Nucleus accumbens (tissue), 56 donors: ENCODE measurements around the gene KPNB1.
A peak's percentile ranks its signal among the peaks of the same experiment; 100 is the strongest.

ENCODE experiments used
- DNase-seq, 56 donors: peaks; one replicate each; lab custom pipeline; 2025; lab: John Stamatoyannopoulos, UW

The KPNB1 gene

GRCh38 chr17:47635734-47636133, 14.0 kb upstream of the KPNB1 start:
- DNase-seq: no peak

DNA sequence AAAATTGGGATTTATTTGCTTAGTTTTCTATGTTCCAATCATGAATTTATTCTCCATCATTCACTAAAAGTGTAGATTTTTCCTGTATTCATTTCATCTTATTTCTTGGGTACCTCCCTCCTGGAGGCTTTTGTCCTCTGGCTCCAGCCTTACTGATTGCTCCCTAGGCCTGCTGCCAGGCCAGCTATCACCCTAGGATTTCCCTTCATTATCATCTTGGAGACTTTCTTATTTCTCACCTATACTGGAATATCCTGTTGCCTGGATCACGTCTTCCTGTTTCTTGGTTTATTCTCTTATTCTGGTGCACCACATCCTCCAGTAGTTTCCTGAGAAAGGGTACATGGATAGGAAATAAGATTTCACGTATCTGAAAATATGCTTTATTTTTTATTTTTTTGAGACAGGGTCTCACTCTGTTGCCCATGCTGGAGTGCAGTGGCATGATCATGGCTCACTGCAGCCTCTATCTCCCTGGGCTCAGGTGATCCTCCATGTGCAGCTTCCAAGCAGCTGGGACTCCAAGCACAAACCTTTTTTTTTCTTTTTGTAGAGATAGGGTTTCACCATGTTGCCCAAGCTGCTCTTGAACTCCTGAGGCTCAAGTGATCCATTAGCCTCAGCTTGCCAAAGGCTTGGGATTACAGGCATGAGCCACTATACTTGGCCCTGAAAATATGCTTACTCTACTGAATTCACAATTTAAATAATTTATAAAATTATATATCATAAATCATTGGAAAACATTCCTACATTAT, 13.3 kb upstream of the KPNB1 start:
- no peak for DNase-seq

DNA sequence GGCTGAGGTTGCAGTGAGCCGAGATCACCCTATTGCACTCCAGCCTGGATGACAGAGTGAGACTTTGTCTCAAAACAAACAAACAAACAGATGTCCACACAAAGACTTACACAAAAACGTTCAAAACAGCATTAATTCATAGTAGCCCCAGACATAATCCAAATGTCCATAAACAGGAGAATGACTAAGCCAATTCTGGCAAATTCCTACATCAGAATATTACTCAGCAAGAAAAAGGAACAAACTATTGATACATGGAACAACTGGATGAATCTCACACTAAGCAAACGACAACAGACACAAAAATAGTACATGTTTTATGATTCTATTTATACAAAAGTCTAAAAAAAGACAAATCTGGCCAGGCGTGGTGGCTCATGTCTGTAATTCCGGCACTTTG, 10.8 kb upstream of the KPNB1 start:
- no peak for DNase-seq

GRCh38 chr17:47640076-47640475, 9.6 kb upstream of the KPNB1 start:
- DNase-seq: no peak

DNA sequence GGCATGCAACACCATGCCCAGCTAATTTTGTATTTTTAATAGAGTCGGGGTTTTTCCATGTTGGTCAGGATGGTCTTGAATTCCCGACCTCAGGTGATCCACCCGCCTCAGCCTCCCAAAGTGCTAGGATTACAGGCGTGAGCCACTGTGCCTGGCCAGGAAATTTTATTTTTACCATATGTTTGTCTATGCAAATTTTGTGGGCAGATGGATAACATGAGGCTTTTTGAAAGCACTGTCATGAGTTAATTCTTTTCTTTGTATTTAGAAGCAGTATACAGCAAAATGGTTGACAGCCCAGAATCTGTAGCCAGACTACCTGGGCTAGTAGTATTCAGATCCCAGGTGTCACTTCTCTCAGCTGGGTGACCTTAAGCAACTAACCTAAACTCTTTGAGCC, 8.5 kb upstream of the KPNB1 start:
- DNase-seq: no peak

DNA sequence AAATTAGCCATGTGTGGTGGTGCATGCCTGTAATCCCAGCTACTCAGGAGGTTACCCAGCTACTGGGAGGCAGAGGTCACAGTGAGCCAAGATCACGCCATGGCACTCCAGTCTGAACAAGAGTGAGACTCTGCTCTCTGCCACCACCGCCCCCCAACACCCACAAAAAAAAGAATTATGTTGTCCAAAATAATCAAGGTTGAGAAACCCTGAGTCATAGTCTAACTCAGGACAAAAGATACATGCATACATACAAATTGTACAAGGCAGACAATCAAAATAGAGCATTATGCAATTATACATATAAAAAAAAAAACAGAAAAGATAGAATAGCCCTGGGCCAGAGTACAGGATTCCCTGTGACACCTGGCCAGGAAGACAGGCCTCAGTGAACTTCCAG, 6.6 kb upstream of the KPNB1 start:
- no peak for DNase-seq

- no peak for DNase-seq
Observed at GRCh38 chr17:47644324-47644723, 5.4 kb upstream of the KPNB1 start.

GRCh38 chr17:47649972-47650524, 329 bp downstream of the KPNB1 start:
- DNase-seq: peak in 11 of 56 donors; percentile 26 to 91 (median 68)

DNA sequence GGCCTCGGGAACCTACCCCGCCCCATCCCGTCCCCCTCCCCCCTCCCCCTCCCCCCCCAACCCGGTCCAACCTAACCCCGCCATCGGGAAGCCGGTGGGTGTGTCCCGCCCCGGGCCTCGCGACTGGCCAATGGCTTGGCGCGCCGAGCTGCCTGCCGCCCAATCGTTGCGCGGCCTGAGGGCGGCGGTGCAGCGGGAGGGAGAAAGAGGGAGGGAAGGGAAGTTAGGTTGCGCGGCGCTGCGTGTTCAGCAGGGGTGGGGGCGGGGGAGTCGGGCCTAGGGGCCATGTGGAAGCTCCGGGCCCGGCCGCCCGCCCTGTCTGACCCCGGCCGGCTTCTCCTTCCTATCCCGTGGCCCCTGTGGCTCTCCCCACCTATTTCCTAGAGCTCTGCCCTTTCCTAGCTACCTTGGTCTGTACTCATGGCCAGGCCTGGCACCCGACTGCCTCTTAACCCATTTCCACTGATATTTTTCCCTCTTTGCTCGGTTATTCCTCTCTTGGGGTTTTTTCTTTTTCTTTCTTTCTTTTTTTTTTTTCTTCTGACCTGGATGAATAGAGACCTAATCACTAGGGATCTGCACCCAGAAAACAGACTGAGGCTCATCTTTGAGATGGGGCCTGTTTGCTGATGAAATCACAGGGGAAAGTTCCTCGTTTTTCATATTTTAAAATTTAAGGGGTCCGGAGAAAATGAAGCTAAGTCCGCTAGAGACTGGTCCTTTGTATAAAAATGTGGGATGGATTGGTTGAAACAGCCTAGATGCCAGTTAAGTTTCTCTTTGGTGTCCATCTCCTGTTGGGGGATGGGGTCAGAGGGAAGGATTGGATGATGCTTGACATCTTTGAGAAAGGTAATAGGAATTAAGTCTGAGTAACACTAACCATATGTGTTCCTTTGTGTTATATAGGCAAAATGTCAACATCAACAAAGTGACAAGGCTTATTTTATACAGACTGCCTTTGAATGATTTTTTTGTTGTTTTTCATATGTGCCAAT, 1.1 kb downstream of the KPNB1 start:
- peak; percentile 63 to 96 (median 91) for DNase-seq

- DNase-seq: no peak
Observed at GRCh38 chr17:47651704-47652103, 2.0 kb downstream of the KPNB1 start.

DNA sequence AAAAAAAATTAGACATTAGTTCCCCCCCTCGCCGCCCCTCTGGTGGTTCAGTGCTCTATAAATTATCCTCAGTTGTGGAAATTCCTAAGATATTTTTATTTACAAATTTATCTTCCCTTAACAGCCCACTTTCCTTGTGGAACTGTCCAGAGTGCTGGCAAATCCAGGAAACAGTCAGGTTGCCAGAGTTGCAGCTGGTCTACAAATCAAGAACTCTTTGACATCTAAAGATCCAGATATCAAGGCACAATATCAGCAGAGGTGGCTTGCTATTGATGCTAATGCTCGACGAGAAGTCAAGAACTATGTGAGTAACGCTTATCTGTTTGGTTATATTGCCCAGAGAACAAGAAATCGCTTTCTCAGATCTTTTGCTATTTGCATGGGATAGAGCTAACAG, 2.9 kb downstream of the KPNB1 start:
- DNase-seq: no peak

- DNase-seq: no peak
Observed at GRCh38 chr17:47653442-47653841, 3.7 kb downstream of the KPNB1 start.

DNA sequence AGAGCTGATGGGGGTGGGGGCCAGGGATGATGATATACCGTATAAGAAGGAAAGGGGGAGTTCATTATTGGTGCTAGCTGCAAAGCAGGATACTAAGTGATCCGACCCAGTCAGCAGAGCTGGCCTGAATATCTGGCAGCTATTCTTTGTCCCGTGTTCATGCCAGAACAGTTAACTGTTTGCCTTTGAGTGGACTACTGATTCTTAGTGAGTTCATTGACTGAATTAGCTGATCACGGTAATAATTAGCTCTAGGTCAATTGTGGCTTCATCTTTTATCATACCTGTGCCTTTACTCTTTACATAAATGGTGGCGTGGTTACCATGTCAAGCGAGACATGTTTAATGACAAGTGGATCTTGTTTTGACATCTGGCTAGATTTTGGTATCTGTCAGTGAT, 5.3 kb downstream of the KPNB1 start:
- DNase-seq: peak in 2 of 56 donors; percentile 0 to 9

DNA sequence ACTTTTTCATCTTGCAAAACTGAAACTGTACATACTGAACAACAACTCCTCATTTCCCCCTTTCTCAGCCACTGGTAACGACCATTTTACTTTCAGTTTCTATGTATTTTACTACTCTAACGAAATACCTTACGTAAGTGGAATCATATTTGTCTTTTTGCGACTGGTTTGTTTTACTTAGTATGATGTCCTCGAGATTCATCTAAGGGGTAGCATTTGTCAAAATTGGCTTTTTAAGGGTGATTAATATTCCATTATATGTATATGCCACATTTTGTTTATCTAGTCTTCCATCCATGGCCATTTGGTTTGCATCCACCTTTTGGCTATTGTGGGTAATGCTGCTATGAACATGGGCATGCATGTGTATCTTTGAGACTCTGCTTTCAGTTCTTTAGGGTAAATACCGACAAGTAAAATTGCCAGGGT, 10.4 kb downstream of the KPNB1 start:
- DNase-seq: no peak

DNA sequence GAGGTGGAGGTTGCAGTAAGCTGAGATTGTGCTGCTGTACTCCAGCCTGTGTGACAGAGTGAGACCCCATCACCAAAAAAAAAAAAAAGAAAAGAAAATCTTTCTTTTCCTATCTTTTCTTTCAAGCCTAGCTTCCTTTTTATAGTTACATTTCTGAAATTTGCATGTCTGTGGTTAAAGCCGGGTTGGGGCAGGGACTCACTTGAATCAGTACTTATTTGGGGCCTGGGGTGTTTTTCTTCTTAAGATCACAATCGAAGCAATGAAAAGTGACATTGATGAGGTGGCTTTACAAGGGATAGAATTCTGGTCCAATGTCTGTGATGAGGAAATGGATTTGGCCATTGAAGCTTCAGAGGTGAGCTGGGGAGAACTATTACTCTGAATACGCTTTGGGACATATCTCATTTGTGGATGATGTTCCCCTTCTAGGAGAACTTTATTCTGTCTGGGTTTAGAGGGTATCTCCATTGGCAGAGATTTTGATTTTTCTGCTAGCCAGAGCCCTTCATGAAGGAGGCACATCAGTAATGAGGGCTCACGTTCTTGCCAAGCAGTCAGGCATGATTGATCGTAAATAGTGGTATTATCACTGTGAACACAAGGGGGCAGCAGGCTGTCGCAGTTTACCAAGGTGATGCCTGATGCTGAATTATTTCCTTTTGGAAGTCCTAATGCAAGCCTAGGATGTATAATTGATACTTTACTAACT, 14.3 kb downstream of the KPNB1 start:
- DNase-seq: peak in 41 of 56 donors; percentile 1 to 71 (median 19)

GRCh38 chr17:47664624-47664941, 14.9 kb downstream of the KPNB1 start:
- DNase-seq: no peak

- no peak for DNase-seq
Observed at GRCh38 chr17:47665655-47666054, 15.9 kb downstream of the KPNB1 start.

GRCh38 chr17:47669081-47669480, 19.4 kb downstream of the KPNB1 start:
- DNase-seq: no peak

DNA sequence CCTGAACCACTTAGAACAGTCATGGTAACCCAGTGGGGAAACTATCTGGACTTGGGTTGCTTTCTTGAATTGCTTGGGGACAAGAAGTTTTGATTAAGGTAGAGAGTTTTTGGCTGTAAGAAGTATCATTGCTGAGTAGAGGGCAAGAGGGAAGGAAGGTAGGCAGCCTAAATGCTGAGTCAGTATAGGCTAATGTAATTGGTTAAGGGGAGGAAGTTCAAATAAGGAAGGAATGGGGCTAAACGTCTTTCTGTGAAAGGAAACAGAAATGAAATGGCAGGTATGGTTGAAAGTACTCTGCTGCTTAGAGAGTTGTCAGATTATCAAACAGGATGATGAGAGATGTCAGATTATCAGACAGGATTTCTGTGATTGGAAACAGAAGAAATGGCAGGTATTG, 20.3 kb downstream of the KPNB1 start:
- DNase-seq: no peak

DNA sequence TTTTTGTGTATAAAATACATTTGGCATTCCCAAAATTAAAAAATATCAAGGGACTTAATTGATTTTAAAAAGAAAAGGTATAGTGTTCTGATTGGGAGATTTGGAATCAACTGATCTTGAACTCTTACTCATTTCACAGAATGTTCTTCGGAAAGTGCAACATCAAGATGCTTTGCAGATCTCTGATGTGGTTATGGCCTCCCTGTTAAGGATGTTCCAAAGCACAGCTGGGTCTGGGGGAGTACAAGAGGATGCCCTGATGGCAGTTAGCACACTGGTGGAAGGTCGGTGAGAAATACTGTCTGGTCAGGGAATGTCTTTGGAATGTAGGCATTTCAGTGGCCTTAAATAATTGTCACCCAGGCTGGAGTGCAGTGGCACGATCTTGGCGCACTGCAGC, 24.8 kb downstream of the KPNB1 start:
- no peak for DNase-seq
